GM23248 (cell line): ENCODE measurements around the gene LKAAEAR1.

Source experiments
- EZH2 ChIP-seq: fragments of 200-600 bp; sonication (generic); IDR thresholded peaks from 2 replicates; pipeline ENCODE4 v1.6.1; 2018; ENCODE audit warnings: antibody characterized with exemption, mild to moderate bottlenecking; ENCODE audit not compliant: insufficient read depth, poor library complexity, severe bottlenecking
- EZH2phosphoT487 ChIP-seq: fragments of 200-600 bp; sonication (generic); IDR thresholded peaks from 2 replicates; pipeline ENCODE4 v1.6.1; 2018; ENCODE audit warnings: antibody characterized with exemption, moderate library complexity, mild to moderate bottlenecking, low read depth; ENCODE audit not compliant: insufficient read depth

GRCh38 chr20:64130876-64131275 is 46.7 kb upstream of the LKAAEAR1 start:
- TF ChIP-seq EZH2 (no peak), EZH2phosphoT487 (no peak)
